ENCODE results near the gene MARCHF6.
"Not testable (repeated sequence)": the region's sequence is repeated elsewhere in the genome, so short reads cannot be mapped to it uniquely, and the experiment has no call there.

The MARCHF6 gene

GRCh38 chr5:10323588-10324488 is 29.7 kb upstream of the MARCHF6 start:
- DNase-seq (ENCODE audit: low read depth) = no peak

GRCh38 chr5:10324518-10325370 is 28.8 kb upstream of the MARCHF6 start:
- DNase-seq (ENCODE audit: low read depth) = no peak

- DNase-seq (ENCODE audit: low read depth) = no peak
Observed at GRCh38 chr5:10328323-10328722, 25.2 kb upstream of the MARCHF6 start.

DNA sequence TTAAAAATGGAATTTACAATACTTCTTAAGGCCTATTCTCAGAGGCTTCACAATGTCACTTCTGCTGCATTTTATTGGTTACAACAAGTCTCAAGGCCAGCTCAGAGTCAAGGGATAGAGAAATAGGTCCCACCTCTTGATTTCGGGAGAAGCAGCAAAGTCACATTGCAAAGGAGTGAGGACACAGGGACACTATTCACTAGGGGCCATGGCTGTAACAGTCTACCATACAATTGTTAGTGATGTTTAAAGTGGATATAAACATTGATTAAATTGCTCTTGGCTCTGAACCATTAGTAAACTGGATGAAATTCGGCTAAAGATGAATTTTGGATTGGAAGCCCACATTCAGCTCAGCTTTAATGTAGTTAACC is 24.1 kb upstream of the MARCHF6 start:
- DNase-seq (ENCODE audit: low read depth) = no peak

DNA sequence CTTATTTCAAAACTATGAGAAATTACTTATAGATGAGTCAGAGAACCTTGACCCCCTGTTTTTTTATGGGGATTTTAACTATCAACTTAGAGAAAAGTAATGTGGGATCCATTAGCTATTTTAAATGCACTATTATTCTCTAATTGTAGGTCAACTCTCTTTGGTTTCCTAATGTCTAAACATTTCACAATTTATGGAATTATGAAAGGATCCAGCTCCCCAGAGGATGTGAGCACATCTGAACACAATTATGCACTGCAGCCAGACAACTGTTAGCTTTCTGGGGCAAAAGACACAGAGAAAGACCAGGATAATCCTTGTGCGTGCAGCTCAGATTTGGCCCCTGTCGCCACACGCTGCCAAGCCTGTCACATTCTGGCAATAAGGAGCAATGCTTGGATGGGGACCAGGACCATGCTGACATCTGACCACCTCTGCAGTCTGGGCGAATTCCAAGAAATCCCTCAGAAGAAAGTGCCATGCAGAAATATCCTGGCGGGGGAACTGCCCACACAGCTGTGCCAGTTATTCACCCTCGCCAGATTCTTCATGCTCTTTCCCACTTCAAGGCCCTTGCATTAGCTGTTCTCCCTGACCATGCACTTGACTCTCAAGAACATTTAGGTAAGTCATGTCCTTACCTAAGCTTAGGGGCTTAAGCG is 23.5 kb upstream of the MARCHF6 start:
- DNase-seq (ENCODE audit: low read depth) = no peak

DNA sequence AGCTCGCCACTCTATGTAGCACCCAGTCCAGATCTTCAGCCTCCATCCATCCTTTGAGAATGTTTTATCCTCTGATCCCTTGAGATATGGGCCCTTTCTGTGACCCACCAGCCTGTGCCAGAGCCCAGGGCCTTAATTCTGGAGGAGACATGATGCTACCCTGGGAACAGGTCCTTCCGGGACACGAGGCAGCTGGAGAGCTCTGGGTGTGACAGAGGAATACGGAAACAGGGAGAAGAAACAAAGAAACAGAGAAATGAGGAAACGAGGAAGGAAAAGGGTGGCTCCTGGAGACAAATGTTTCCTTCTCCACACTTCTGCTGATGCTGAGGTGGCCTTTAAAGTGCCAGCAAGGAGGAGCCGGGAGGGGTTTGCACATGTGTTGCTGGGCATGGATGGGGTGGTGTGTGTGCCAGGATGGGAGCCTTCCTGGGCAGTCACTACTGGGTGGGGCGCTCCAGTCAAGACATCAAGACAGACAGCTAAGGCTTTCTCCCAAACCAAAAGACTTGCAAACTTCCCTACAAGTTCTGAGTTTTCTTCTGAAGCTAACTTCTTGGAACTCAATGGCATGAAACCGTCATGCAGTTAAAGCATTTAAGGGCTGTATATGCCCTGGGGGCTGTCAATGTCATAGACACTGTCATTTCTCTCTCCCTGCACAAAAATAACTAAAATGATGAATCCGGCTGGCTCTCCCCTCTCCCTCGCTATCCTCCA is 22.8 kb upstream of the MARCHF6 start:
- DNase-seq (ENCODE audit: low read depth) = no peak

DNA sequence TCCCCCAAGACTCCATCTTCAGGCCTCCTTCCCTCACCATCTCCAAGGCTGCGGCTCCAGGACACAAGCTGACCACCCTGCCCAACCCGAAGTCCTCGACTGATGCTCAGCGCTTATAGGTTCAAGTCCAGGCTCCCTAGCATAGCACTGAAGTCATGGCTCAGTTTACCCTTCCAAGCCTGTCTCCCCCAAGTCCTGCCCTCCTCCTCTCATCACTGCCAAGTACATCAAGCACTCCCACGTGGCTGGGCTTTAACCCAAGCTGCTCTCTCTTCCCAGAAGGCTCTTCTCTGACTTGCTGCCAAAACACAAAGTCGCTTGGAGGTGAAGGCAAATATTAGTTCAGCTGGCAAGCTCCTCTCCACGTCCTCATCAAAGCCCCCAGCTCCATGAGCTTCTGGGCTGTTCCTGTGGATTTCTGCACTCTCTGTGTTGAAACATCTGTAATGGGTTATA is 22.1 kb upstream of the MARCHF6 start:
- DNase-seq (ENCODE audit: low read depth) = no peak

DNA sequence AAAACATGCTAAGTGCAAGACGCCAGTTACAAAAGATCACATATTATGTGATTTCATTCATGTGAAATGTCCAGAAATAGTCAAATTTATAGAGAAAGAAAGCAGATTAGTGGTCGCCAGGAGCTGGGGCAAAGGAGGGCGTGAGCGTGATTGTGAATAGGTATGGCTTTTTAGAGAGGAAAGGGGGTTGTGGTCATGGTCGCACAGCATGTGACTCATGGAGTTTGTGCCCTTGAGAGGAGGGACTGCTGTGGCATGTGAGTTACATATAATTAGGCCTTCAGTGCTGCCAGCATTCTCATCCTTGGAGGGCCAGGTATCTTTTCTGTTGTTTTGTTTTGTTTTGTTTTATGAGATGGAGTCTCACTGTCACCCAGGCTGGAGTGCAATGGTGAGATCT is 21.2 kb upstream of the MARCHF6 start:
- no peak for DNase-seq (ENCODE audit: low read depth)

GRCh38 chr5:10333154-10334006 is 20.1 kb upstream of the MARCHF6 start:
- no peak for DNase-seq (ENCODE audit: low read depth)

GRCh38 chr5:10334831-10335230 is 18.7 kb upstream of the MARCHF6 start:
- no peak for DNase-seq (ENCODE audit: low read depth)

DNA sequence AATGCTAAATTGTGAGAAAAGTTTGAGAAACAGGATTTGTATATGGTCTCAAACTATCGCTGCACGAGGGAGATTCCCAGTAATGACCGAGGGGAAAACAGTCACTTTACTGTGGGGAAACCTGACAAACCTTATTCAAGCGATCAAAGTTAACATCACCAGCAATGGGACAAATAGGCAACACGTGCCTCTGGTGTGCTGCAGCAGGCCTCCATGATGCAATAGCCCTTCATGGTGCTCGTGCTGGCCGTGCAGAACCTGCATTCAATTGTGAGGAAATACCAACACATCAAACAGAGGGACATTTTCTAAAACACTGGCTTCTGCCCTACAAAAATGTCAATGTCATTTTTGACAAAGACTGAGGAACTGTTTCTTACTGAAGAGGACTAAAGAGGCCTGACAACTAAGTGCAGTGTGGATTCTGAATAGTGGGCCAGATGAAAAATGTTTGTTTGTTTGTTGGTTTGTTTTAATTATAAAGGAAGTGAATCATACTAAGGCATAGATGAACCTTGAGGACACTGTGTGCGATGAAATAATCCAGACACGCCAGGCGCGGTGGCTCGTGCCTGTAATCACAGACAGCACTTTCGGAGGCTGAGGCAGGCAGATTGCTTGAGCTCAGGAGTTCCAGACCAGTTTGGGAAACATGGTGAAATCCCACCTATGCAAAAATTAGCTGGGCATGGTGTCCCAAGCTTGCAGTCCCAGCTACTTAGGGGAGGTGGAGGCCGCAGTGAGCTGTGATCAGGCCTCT is 17.6 kb upstream of the MARCHF6 start:
- DNase-seq (ENCODE audit: low read depth) = no peak

DNA sequence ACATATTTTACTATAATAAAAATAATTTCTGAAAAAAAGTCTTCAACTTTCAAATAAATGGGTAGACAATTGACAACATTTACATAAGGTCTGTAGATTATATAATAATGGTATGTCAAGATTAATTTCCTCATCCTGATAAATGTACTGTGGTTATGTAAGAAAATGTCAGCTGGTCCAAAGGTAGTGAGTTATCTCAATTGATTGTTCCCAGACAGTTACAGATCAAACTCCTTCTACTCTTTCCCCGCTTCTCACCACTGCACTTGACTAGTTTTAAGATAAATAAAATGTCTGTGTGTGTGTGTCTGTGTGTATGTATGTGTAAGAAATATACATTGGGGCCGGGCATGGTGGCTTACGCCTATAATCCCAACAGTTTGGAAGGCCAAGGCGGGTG is 16.4 kb upstream of the MARCHF6 start:
- DNase-seq (ENCODE audit: low read depth) = no peak

GRCh38 chr5:10337986-10338385 is 15.5 kb upstream of the MARCHF6 start:
- DNase-seq (ENCODE audit: low read depth) = no peak

DNA sequence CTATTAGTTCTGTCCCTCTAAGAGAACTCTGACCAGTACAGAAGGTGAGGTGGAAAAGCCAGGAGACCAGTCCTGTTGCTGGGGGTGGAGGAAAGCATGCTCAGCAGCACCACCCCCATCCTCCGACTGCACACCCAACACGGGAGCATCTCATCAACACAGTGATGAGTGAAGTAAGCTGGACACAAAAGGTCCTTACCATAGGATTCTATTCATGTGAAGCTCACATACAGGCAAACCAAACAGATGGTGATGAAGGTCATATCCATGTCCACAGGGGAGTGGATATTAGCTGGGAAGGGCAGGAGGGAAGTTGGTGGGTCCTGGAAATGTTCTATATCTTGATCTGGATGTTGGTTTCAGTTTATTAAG is 14.8 kb upstream of the MARCHF6 start:
- DNase-seq (ENCODE audit: low read depth) = no peak

GRCh38 chr5:10339058-10339811 is 14.3 kb upstream of the MARCHF6 start:
- no peak for DNase-seq (ENCODE audit: low read depth)

- DNase-seq (ENCODE audit: low read depth) = no peak
Observed at GRCh38 chr5:10339958-10340357, 13.5 kb upstream of the MARCHF6 start.

DNA sequence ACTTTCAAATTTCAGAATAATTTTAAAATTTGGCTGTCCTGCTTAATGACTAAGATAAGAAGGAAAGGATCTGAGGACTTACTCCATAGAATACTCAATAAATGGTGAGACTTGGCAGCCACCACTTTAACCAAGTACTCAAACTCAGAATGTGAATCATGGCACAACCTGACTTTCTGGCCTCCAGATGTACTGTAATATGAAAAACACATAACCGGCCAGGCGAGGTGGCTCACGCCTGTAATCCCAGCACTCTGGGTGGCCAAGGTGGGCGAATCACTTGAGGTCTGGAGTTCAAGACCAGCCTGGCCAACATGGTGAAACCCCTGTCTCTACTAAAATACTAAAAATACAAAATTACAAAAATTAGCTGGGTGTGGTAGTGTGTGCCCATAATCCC is 10.0 kb upstream of the MARCHF6 start:
- DNase-seq (ENCODE audit: low read depth) = no peak

GRCh38 chr5:10344461-10345106 is 8.9 kb upstream of the MARCHF6 start:
- not testable (repeated sequence) for DNase-seq (ENCODE audit: low read depth)

DNA sequence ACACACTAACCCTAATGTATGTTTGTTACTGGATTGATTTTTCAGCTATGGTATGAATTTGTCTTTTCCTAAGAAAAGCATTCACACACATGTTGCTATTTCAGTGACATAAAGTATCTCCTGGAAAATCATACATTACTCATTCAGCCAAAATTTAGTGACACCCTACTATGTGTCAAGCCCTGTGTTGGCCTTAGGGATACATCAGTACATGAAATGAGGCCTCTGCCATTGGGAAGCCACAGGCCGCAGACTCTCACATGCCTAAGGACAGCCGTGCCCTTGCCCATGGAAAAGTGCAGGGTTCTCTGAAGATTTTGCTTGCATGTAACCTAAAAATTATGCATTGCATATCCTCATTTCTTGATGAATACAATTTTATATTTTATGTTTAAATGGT is 5.2 kb upstream of the MARCHF6 start:
- no peak for DNase-seq (ENCODE audit: low read depth)

All from HS-27A (cell line).